GM18520 (cell line): ENCODE results near the gene DRC3.
"Not testable (repeated sequence)": the region's sequence is repeated elsewhere in the genome, so short reads cannot be mapped to it uniquely, and the experiment has no call there.

Experiments used
- ATAC-seq: cut with Tn5 transposase; IDR thresholded peaks from one replicate; pipeline ENCODE4 v1.9.1; 2021; ENCODE audit not compliant: unreplicated experiment

The DRC3 gene

DNA sequence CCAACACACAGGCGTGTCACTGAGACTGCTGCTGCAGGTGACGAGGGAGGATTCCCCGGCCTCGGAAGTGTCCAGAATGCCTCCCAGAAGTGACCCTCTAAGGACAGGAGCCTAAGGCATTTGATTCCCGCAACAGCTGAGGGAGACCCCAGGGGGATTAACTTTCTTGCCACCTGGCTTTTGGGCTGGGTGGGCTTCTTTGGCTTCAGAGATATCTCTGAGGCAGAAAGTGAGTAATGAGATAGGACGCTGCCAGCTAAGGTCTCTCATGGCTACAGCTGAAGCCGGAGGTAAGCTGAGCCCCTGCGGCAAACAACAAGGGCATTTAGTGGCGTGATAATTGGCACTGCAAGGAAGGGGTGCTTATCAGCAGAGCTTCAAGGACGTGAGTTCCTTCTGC lies 17.0 kb downstream of the DRC3 start:
- ATAC-seq, result no peak

GRCh38 chr17:17990282-17990681 lies 17.6 kb downstream of the DRC3 start:
- ATAC-seq, result no peak

DNA sequence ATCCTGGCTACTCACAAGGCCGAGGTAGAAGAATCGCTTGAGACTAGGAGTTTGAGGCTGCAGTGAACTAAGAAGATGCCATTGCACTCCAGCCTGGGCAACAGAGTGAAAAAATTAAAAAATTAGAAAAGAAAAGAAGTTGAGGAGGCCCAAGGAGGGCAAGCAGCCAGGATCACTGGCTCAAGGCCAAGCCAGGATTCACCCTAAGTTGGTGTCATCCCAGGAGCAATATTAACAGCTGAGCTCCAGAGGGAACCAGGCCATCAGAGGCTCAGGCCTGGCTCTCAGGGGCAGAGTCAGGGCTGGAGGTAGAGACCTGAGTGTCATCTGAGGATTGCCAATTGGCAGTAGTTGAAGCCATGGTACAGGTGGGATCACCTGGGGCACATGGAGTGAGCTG lies 20.7 kb downstream of the DRC3 start:
- no peak for ATAC-seq

GRCh38 chr17:17993852-17994251 lies 21.2 kb downstream of the DRC3 start:
- ATAC-seq, result no peak

DNA sequence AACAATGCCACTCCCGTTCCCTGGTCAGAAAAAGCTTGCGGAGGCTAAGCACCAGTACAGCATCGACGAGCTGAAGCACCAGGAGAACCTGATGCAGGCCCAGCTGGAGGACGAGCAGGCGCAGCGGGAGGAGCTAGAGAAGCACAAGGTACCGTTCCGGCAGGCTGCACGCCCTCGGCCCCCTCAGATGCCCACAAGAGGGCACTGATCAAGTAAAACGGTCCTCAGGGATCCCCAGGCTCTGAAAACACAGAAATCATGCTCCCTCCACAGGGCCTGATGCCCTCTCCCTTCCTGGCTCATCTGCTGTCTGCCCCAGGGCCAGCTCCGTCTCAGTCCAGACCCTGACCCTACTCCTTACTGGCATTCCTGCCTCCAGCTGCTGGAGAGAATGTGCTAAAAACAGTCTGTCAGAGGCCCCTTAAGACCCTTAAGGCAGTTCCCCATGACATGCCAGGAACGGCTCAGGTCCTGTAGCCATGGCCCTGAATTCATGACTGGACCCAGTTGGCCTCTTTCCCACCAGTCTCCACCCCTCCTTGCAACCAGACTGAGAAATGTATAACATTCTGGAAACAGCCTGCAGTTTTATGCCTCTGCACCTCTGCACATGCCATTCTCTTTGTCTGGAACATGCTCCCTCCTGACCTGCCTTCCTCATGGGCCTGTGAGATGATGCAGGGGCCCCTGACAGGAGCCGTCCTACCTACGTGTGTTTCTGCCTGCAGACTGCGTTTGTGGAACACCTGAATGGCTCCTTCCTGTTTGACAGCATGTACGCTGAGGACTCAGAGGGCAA lies 21.8 kb downstream of the DRC3 start:
- no peak for ATAC-seq

DNA sequence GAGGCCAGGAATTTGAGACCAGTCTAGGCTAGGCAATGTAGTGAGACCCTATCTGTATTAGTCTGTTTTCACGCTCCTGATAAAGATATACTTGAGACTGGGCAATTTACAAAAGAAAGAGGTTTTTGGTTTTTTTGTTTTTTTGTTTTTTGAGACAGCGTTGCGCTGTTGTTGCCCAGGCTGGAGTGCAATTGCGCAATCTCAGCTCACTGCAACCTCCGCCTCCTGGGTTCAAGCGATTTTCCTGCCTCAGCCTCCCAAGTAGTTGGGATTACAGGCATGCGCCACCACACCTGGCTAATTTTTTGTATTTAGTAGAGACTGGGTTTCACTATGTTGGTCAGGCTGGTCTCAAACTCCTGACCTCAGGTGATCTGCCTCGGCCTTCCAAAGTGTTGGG lies 23.2 kb downstream of the DRC3 start:
- ATAC-seq, result not testable (repeated sequence)

DNA sequence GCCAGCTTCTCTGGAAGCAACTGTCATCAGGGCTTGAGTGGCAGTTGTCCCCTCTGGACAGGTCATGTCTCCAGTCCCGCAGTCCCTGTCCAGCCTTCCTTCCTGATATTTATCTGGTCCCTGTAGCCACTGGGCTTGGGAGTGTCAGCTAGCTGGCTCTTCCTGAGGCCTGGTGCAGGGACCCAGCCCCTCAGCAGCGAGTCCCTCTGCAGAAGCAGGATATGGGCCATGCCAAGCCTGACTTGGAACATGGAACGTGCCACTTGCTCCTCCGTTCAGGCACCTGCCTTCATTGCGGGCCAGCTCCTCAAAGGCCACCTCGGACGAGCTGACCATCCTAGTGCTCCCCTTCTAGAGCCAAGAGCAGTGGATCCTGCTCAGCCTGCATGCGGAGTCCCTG lies 26.3 kb downstream of the DRC3 start:
- ATAC-seq, result no peak

- no peak for ATAC-seq
These were observed 26.8 kb downstream of the DRC3 start for GRCh38 chr17:17999364-18000029.

GRCh38 chr17:18000030-18000408 lies 27.4 kb downstream of the DRC3 start:
- no peak for ATAC-seq

GRCh38 chr17:18002171-18002570 lies 29.5 kb downstream of the DRC3 start:
- no peak for ATAC-seq

- ATAC-seq, result no peak
These were observed 31.7 kb downstream of the DRC3 start for GRCh38 chr17:18004345-18004744.

DNA sequence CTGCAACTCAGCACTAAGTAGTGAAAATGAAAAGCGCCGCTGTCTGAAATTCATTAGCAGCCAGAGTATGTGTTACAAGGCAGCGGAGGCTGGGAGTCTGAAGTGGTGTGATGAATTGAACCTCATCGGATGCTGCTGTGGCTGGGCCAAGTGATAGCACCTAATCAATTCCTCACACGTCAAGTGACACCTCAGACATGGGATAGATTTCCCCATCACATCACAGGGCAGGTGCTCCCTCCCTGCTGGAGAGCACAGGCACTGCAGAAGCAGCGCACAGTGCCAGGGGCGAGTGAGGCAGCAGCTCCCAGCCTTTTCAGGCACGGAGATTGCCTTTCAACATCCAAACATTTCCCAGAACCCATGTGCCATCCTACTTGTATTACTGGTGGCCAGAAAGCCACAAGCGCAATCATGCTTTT lies 32.2 kb downstream of the DRC3 start:
- ATAC-seq, result no peak

DNA sequence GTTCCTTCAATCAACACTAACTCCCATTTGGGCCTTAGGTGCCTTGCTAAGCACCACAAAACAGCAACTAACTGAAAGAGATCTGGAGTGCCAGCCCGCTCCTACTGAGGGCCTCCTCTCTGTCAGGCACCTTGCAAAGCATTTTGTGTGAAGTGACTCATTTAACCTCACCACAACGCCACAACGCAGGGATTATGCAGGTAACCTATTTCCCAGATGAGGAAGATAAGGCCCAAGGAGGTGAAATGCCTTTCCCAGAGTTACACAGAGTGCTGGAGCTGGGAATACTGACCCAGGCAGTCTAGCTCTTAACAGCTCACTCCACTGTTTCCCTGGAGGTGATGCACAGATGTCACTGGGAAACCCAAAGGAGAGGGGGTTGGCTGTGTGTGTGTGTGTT lies 32.8 kb downstream of the DRC3 start:
- no peak for ATAC-seq

DNA sequence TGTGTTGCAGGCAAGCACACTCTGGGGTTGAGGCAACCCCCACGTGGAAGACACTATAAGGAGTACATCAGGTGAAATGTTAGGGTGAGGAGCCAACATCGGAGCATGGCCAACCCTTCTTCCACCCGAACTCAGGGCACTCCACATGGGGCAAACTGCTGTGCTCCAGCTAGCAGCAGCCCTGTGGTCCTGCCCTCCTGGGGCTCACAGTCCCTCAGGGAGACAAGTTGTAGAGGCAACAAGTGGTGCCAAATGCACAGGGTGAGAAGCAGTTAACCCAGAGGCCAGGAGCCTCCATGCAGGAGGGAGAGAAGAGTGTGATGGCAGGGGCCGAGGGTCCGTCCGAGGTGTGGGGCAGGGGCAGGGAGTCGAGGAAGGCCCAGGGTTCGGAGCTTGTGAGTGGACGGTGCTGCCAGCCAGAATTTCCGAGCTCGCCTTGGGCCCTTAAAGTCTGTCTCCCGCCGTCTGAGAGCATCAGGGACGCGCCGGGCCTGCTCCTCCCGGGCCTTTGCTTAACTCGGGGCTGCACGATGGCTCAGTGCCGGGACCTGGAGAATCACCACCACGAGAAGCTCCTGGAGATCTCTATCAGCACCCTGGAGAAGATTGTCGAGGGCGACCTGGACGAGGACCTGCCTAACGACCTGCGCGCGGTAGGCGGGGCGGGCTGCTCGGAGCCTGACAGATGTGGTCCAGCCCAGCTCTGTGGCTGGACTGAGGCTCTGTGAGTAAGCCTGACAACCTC lies 34.0 kb downstream of the DRC3 start:
- no peak for ATAC-seq

DNA sequence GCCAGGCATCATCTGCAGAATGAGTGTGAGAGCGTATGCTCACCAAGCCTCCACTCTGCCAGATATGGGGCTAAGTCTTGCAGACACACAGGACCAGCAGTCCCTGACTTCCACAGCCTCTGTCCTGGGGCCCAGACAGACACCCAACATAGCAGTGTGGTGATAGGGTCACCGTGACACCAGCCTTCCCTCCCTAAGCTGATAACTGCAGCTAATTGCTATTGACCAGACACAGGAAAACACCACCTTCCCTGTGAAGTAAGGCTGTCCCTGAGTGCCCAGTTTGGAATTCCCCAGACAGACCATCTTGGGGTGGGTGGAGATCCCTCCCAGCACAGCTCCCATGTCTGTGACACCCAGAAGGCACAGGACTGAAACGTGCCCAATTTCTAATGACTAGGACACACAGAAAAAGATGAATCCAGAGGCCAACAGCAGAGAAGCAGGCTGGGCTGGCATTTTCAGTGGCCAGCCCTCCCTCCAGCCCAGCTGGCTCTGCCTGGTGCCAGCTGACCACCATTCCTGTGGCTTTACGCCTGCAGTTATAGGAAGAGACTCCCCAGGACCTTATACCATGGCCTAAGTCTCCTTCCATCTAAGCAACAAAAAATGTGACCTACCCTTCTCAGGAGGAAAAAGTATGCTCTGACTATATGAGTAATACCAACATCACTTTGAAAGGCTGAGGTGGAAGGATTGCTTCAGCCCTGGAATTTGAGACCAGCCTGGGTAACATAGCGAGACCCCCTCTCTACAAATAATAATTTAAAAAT lies 36.0 kb downstream of the DRC3 start:
- ATAC-seq, result no peak

DNA sequence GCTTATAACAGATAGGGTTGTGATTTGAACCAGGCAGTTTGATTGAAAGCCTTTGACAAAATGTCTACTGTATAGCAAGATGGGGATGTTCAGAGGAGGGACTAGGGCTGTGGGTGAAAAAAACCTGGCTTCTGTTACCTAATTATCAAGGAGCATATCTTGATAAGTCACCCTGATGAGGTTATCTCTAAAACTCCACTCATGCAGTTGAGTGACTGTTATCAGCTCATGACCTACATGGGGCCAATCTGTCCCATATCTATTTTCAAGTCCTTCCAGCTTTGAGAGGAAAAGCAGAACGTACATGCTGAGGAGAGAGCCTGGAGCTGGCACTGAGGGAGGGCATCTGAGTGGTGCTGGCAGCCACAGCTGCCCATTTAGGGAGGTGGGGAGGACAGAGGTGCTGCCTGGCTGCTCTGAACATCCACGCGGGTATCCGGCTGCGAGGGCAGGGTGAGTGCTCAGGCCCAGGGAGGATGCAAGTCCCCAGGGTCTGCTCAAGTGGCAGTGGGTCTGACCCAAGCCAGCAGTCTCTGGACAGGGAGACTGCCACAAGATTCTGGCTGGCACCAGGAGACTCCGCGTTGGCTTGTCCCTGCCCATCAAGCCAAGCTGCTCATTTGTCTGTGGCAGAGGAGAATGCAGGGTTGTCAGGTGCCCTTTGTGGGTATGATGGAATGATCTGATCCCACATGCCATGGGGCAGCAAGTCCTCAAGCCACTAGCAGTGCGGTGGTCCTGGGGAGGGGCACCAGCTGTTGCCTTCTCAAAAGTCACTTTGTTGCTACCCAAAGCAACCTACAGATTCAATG lies 37.2 kb downstream of the DRC3 start:
- no peak for ATAC-seq

GRCh38 chr17:18011286-18011685 lies 38.6 kb downstream of the DRC3 start:
- no peak for ATAC-seq

- ATAC-seq, result no peak
These were observed 41.3 kb downstream of the DRC3 start for GRCh38 chr17:18014006-18014405.

GRCh38 chr17:18015593-18015992 lies 42.9 kb downstream of the DRC3 start:
- no peak for ATAC-seq

- ATAC-seq, result no peak
These were observed 43.8 kb downstream of the DRC3 start for GRCh38 chr17:18016426-18016825.
